ENCODE results near the gene CD300A.

CD300A gene

GRCh38 chr17:74424117-74424516, 42.3 kb upstream of the CD300A start (continued):
- TF ChIP-seq ZNF302 (tag by site-specific recombination; IDR thresholded peaks at IDR 0.05; ENCODE audit: low read depth), result no peak
- TF ChIP-seq MEIS1 (CRISPR knock-in tag; IDR thresholded peaks at IDR 0.05; ENCODE audit: borderline replicate concordance), result no peak
- TF ChIP-seq ZFHX2 (tag by site-specific recombination; conservative IDR thresholded peaks at IDR 0.05), result no peak
- TF ChIP-seq ZNF292 (tag by site-specific recombination; IDR thresholded peaks at IDR 0.05; ENCODE audit: borderline replicate concordance, low read depth), result no peak

- Histone ChIP-seq H3K4me1 (ENCODE audit: control insufficient read depth, insufficient read depth, low read length) (no peaks in the 10 kb centered on the region), H3K9me3 (ENCODE audit: control insufficient read depth, insufficient read depth, low read depth, low read length) (no peaks in the 10 kb centered on the region), H3K36me3 (ENCODE audit: control insufficient read depth in 2 of 2, insufficient read depth in 1 of 2, low read length in 2 of 2) (no peaks in the 10 kb centered on the region), H3K4me3 (ENCODE audit: low read depth, low read length) (no peak overlapping the region), H3K27ac (ENCODE audit: extremely low read depth, low read depth, low read length) (no peak overlapping the region)
- TF ChIP-seq ZNF202 (tag by site-specific recombination; IDR thresholded peaks at IDR 0.05; ENCODE audit: borderline replicate concordance), result no peak
- no peak for TF ChIP-seq ZNF19 (tag by site-specific recombination; IDR thresholded peaks at IDR 0.05; ENCODE audit: low read depth)
- TF ChIP-seq ZNF626 (tag by site-specific recombination; IDR thresholded peaks at IDR 0.05), result no peak
- ChIA-PET CTCF (interaction anchor here (1.2 to 3.1 kb wide), 2 partner anchors 13 to 33 kb away, joined by 7 to 14 read pairs; no protein-coding TSS in a partner anchor), POLR2A (no interaction called here)
Measured at GRCh38 chr17:74424657-74425056, 41.8 kb upstream of the CD300A start.

- H3K4me1 ChIP-seq (ENCODE audit: control insufficient read depth, insufficient read depth, low read length), result peaks cover 13% of the 10 kb centered on the region
- TF ChIP-seq ZFHX2 (tag by site-specific recombination; conservative IDR thresholded peaks at IDR 0.05), result 0 out of 2 replicates have a peak, but pooled peaks have one; percentile 8
- TF ChIP-seq GLI4 (tag by site-specific recombination; IDR thresholded peaks at IDR 0.05), result peak; percentile 89; the same call in 1 of the 2 replicates
- no peak for TF ChIP-seq ZNF391 (tag by site-specific recombination; IDR thresholded peaks at IDR 0.05; ENCODE audit: borderline replicate concordance, low read depth)
- no peak for TF ChIP-seq ZNF169 (tag by site-specific recombination; IDR thresholded peaks at IDR 0.05)
- H3K27ac ChIP-seq (ENCODE audit: extremely low read depth, low read depth, low read length), result no peak overlapping the region
- no peaks in the 10 kb centered on the region for H3K36me3 ChIP-seq (ENCODE audit: control insufficient read depth in 2 of 2, insufficient read depth in 1 of 2, low read length in 2 of 2)
- H3K4me3 ChIP-seq (ENCODE audit: low read depth, low read length), result no peak overlapping the region
- ChIA-PET POLR2A (no interaction called here), CTCF (interaction anchor here (3.1 kb wide), 1 partner anchor 31 kb away, joined by 14 read pairs; no protein-coding TSS in a partner anchor)
- no peaks in the 10 kb centered on the region for H3K9me3 ChIP-seq (ENCODE audit: control insufficient read depth, insufficient read depth, low read depth, low read length)
Measured at GRCh38 chr17:74426551-74427047, 39.8 kb upstream of the CD300A start.

DNA sequence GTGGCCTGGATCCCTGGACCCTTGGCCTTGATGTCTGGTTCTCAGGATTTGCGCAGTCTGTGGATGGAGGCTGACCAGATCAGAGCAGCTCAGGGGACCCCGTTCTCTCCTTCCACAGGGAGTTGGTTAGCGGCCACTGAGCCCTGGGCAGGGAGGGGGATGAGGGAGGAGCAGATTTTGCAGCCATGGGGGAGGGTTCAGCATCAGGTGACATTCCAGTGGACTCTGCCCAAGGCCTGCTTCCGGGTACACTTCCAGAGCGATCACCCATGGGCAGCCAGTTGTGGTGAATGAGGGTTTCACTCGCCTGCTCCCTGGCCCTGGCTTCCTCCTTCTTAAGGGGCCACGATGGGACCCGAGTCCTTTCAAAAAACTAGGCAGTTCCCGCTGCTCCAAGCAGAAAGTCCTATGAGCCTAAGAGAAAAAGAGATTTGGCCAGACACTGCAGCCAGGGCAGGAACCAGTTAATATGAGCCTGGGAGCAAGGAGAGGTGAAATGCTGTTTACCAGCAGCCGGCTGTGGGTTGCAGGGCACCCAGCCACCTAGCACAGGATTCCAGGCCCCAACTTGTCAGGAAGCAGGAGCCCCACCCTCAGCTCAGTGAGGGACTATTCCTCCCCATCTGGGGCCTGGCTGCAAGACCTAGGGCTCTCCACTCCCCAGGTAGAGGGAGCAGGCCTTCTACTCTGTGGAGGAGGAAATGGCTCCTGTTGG, 39.2 kb upstream of the CD300A start:
- peaks cover 13% of the 10 kb centered on the region for H3K4me1 ChIP-seq (ENCODE audit: control insufficient read depth, insufficient read depth, low read length)
- TF ChIP-seq ZNF19 (tag by site-specific recombination; IDR thresholded peaks at IDR 0.05; ENCODE audit: low read depth) (no peak), ZIC2 (tag by site-specific recombination; IDR thresholded peaks at IDR 0.05) (peak; percentile 49; the same call in 1 of the 2 replicates)
- ChIA-PET POLR2A (no interaction called here), CTCF (no interaction called here)
- no peak overlapping the region for H3K27ac ChIP-seq (ENCODE audit: extremely low read depth, low read depth, low read length)
- H3K9me3 ChIP-seq (ENCODE audit: control insufficient read depth, insufficient read depth, low read depth, low read length), result no peaks in the 10 kb centered on the region
- no peak overlapping the region for H3K4me3 ChIP-seq (ENCODE audit: low read depth, low read length)
- H3K36me3 ChIP-seq (ENCODE audit: control insufficient read depth in 2 of 2, insufficient read depth in 1 of 2, low read length in 2 of 2), result no peaks in the 10 kb centered on the region

- TF ChIP-seq ZNF221 (tag by site-specific recombination; IDR thresholded peaks at IDR 0.05; ENCODE audit: borderline replicate concordance) (no peak), ZNF544 (tag by site-specific recombination; IDR thresholded peaks at IDR 0.05) (no peak), ZNF837 (tag by site-specific recombination; IDR thresholded peaks at IDR 0.05) (no peak), ZNF580 (tag by site-specific recombination; IDR thresholded peaks at IDR 0.05) (no peak), ZNF175 (tag by site-specific recombination; IDR thresholded peaks at IDR 0.05) (no peak), REPIN1 (tag by site-specific recombination; IDR thresholded peaks at IDR 0.05; ENCODE audit: low read depth) (no peak), PRDM4 (tag by site-specific recombination; IDR thresholded peaks at IDR 0.05) (no peak)
- TF ChIP-seq, protein P1, sequence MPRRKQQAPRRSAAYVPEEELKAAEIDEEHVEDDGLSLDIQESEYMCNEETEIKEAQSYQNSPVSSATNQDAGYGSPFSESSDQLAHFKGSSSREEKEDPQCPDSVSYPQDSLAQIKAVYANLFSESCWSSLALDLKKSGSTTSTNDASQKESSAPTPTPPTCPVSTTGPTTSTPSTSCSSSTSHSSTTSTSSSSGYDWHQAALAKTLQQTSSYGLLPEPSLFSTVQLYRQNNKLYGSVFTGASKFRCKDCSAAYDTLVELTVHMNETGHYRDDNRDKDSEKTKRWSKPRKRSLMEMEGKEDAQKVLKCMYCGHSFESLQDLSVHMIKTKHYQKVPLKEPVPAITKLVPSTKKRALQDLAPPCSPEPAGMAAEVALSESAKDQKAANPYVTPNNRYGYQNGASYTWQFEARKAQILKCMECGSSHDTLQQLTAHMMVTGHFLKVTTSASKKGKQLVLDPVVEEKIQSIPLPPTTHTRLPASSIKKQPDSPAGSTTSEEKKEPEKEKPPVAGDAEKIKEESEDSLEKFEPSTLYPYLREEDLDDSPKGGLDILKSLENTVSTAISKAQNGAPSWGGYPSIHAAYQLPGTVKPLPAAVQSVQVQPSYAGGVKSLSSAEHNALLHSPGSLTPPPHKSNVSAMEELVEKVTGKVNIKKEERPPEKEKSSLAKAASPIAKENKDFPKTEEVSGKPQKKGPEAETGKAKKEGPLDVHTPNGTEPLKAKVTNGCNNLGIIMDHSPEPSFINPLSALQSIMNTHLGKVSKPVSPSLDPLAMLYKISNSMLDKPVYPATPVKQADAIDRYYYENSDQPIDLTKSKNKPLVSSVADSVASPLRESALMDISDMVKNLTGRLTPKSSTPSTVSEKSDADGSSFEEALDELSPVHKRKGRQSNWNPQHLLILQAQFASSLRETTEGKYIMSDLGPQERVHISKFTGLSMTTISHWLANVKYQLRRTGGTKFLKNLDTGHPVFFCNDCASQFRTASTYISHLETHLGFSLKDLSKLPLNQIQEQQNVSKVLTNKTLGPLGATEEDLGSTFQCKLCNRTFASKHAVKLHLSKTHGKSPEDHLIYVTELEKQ (tag by site-specific recombination; IDR thresholded peaks at IDR 0.05; ENCODE audit: borderline replicate concordance), result no peak
- Histone ChIP-seq H3K36me3 (ENCODE audit: control insufficient read depth in 2 of 2, insufficient read depth in 1 of 2, low read length in 2 of 2) (no peaks in the 10 kb centered on the region), H3K9me3 (ENCODE audit: control insufficient read depth, insufficient read depth, low read depth, low read length) (no peaks in the 10 kb centered on the region), H3K27ac (ENCODE audit: extremely low read depth, low read depth, low read length) (no peak overlapping the region), H3K4me3 (ENCODE audit: low read depth, low read length) (no peak overlapping the region), H3K4me1 (ENCODE audit: control insufficient read depth, insufficient read depth, low read length) (peaks cover 13% of the 10 kb centered on the region)
- CTCF ChIA-PET, result interaction anchor here (1.2 kb wide), 1 partner anchor 29 kb away, joined by 3 read pairs; no protein-coding TSS in a partner anchor
- POLR2A ChIA-PET, result no interaction called here
Measured at GRCh38 chr17:74427763-74428153, 38.7 kb upstream of the CD300A start.
